ENCODE results near the gene ELF1. TPM values are rescaled to one million over a fixed set of nuclear protein-coding genes. Genes with fewer than 3 reads are reported as not detected.

ELF1 gene
- total RNA-seq, 4 donors from 2014 or later, result 61.9 to 84.5 (median 71.5) TPM

GRCh38 chr13:41034382-41034781, 15.3 kb upstream of the ELF1 start:
- no peak overlapping the region for H3K27ac ChIP-seq
- peaks cover 0 to 11% (median 0%) of the 10 kb centered on the region in 3 donors for H3K4me1 ChIP-seq
- DNase-seq, result no peak
- no peaks in the 10 kb centered on the region for H3K36me3 ChIP-seq
- no peaks in the 10 kb centered on the region for H3K27me3 ChIP-seq
- WGBS, 2 donors, result 85 to 88% methylated on average over 4 of the region's 4 CpGs
- no peaks in the 10 kb centered on the region for H3K9me3 ChIP-seq
- no peak for TF ChIP-seq POLR2A (IDR thresholded peaks at IDR 0.05)
- TF ChIP-seq, protein P1, sequence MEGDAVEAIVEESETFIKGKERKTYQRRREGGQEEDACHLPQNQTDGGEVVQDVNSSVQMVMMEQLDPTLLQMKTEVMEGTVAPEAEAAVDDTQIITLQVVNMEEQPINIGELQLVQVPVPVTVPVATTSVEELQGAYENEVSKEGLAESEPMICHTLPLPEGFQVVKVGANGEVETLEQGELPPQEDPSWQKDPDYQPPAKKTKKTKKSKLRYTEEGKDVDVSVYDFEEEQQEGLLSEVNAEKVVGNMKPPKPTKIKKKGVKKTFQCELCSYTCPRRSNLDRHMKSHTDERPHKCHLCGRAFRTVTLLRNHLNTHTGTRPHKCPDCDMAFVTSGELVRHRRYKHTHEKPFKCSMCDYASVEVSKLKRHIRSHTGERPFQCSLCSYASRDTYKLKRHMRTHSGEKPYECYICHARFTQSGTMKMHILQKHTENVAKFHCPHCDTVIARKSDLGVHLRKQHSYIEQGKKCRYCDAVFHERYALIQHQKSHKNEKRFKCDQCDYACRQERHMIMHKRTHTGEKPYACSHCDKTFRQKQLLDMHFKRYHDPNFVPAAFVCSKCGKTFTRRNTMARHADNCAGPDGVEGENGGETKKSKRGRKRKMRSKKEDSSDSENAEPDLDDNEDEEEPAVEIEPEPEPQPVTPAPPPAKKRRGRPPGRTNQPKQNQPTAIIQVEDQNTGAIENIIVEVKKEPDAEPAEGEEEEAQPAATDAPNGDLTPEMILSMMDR (IDR thresholded peaks at IDR 0.05), result no peak
- no peak overlapping the region for H3K4me3 ChIP-seq
- intact Hi-C loops (cut with DNase I), result no loop called here

DNA sequence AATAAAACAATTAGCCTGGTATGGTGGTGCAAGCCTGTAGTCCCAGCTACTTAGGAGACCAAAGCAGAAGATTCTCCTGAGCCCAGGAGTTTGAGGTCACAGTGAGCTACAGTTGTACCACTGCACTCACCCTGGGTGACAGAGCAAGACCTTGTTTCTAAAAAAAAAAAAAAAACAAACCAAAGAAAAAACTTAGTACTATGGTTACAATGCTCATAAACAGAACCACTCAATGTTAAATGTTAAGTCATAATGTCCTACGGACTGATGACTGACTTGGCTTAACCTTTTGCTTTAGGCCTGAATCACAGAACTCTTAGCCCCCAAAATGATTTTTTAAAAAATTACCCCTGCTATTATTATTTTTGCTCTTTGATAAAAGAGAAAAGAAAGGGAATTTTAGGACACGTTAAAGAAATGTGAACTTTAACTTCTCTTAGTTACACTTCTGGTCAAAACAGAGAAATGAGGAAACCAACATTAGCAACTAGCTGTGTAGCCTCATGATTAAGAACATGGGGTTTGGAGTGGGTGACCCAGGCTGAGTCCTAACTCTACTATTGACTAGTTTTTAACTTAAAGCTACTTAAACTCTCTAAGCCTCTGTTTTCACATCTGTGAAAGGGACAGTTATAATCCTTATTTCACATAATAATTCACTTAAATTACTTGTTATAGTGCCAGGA, 13.7 kb upstream of the ELF1 start:
- peaks cover 0 to 11% (median 0%) of the 10 kb centered on the region in 3 donors for H3K4me1 ChIP-seq
- no peak for DNase-seq
- H3K27ac ChIP-seq, result no peak overlapping the region
- H3K9me3 ChIP-seq, result no peaks in the 10 kb centered on the region
- H3K4me3 ChIP-seq, result no peak overlapping the region
- intact Hi-C loops (cut with DNase I), result no loop called here
- H3K27me3 ChIP-seq, result no peaks in the 10 kb centered on the region
- 38 to 47% methylated on average over 2 of the region's 2 CpGs for WGBS, 2 donors
- TF ChIP-seq POLR2A (IDR thresholded peaks at IDR 0.05), result no peak
- TF ChIP-seq, protein P1 (IDR thresholded peaks at IDR 0.05), result no peak
- no peaks in the 10 kb centered on the region for H3K36me3 ChIP-seq

GRCh38 chr13:41029629-41030028, 10.5 kb upstream of the ELF1 start:
- Histone ChIP-seq H3K36me3 (peaks cover 0 to 14% (median 0%) of the 10 kb centered on the region in 3 donors), H3K9me3 (no peaks in the 10 kb centered on the region), H3K27ac (no peak overlapping the region), H3K4me1 (peaks cover 0 to 20% (median 0%) of the 10 kb centered on the region in 3 donors), H3K27me3 (no peaks in the 10 kb centered on the region), H3K4me3 (no peak overlapping the region)
- TF ChIP-seq POLR2A (IDR thresholded peaks at IDR 0.05), result no peak
- TF ChIP-seq, protein P1 (IDR thresholded peaks at IDR 0.05), result peak in 1 of 6 experiments; percentile 14
- DNase-seq, result no peak
- WGBS, 2 donors, result 100% methylated on average over 1 of the region's 2 CpGs
- intact Hi-C loops (cut with DNase I), result no loop called here

GRCh38 chr13:41028051-41028450, 8.9 kb upstream of the ELF1 start:
- TF ChIP-seq, protein P1 (IDR thresholded peaks at IDR 0.05), result no peak
- no peak for TF ChIP-seq POLR2A (IDR thresholded peaks at IDR 0.05)
- 68 to 71% methylated on average over 2 of the region's 2 CpGs for WGBS, 2 donors

GRCh38 chr13:41026788-41027187, 7.7 kb upstream of the ELF1 start:
- 90 to 93% methylated on average over 7 to 8 of the region's 8 CpGs for WGBS, 2 donors
- peaks cover 0 to 17% (median 0%) of the 10 kb centered on the region in 3 donors for H3K4me1 ChIP-seq
- DNase-seq, result no peak
- H3K9me3 ChIP-seq, result no peaks in the 10 kb centered on the region
- intact Hi-C loops (cut with DNase I), result no loop called here
- TF ChIP-seq, protein P1 (IDR thresholded peaks at IDR 0.05), result no peak
- no peak for TF ChIP-seq POLR2A (IDR thresholded peaks at IDR 0.05)
- peaks cover 0 to 14% (median 0%) of the 10 kb centered on the region in 3 donors for H3K36me3 ChIP-seq
- H3K4me3 ChIP-seq, result no peak overlapping the region
- no peaks in the 10 kb centered on the region for H3K27me3 ChIP-seq
- H3K27ac ChIP-seq, result no peak overlapping the region

More at GRCh38 chr13:41028051-41028450, 8.9 kb upstream of the ELF1 start:
- Histone ChIP-seq H3K27ac (no peak overlapping the region), H3K27me3 (no peaks in the 10 kb centered on the region), H3K4me3 (no peak overlapping the region), H3K9me3 (no peaks in the 10 kb centered on the region), H3K36me3 (peaks cover 0 to 14% (median 0%) of the 10 kb centered on the region in 3 donors), H3K4me1 (peaks cover 0 to 16% (median 0%) of the 10 kb centered on the region in 3 donors)
- no peak for DNase-seq
- intact Hi-C loops (cut with DNase I), result no loop called here

Measured in esophagus squamous epithelium (tissue), 5 donors.